GM20000 (cell line): ENCODE data around the gene CADPS.

ENCODE experiments used
- DNase-seq: peaks from one replicate; pipeline ENCODE4 v3.0.0; 2012; ENCODE audit warnings: low spot score
- TF ChIP-seq, protein P1 (sequence below): IDR thresholded peaks from 2 replicates; pipeline ENCODE4 v1.5.1; 2012; ENCODE audit warnings: mild to moderate bottlenecking, control low read depth; ENCODE audit errors: extremely low read depth, missing control alignments

Gene CADPS

DNA sequence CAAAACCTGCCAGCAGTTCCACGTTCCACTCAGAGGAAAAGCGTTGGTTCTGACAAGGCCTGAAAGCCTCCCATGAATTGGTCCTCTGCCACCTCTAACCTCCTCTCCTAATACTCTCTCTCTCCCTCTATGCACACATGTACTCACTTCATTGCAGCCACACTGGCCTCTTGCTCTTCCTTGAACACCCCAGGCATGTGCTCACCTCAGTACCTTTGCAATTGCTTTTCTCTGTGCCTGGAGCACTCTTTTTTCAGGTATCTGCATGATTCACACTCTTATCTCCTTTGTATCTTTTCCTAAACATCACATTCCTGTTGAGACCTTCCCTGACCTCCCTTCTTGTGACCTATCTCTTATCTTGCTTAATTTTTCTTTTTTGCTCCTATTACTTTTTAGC is 323.7 kb downstream of the CADPS start:
- TF ChIP-seq, protein P1, sequence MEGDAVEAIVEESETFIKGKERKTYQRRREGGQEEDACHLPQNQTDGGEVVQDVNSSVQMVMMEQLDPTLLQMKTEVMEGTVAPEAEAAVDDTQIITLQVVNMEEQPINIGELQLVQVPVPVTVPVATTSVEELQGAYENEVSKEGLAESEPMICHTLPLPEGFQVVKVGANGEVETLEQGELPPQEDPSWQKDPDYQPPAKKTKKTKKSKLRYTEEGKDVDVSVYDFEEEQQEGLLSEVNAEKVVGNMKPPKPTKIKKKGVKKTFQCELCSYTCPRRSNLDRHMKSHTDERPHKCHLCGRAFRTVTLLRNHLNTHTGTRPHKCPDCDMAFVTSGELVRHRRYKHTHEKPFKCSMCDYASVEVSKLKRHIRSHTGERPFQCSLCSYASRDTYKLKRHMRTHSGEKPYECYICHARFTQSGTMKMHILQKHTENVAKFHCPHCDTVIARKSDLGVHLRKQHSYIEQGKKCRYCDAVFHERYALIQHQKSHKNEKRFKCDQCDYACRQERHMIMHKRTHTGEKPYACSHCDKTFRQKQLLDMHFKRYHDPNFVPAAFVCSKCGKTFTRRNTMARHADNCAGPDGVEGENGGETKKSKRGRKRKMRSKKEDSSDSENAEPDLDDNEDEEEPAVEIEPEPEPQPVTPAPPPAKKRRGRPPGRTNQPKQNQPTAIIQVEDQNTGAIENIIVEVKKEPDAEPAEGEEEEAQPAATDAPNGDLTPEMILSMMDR, result no peak
- DNase-seq, result no peak

GRCh38 chr3:62550439-62550838 is 324.8 kb downstream of the CADPS start:
- TF ChIP-seq, protein P1, result no peak
- DNase-seq, result no peak

GRCh38 chr3:62548528-62549205 is 326.5 kb downstream of the CADPS start:
- TF ChIP-seq, protein P1, result no peak
- no peak for DNase-seq

- DNase-seq, result no peak
- TF ChIP-seq, protein P1, result no peak
Measured at GRCh38 chr3:62546266-62546665, 328.9 kb downstream of the CADPS start.

DNA sequence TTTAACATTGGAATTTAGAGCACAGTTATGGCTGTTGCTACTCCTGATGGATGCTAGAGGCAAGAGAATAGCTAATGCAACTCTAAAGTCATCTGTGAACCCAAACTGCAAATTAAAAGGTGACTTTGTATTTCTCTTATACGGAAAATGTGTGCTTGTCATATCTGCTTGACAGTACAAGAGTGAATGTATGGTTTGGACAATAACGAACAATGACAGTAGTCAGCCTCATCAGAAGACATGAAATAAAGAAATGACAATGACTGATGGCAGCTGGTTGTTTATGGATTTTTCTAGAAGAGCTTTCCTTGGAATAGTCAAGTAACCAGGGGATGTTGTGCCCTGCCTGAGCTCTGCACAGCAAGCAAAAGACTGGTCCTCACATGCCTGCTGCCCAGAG is 333.0 kb downstream of the CADPS start:
- no peak for DNase-seq
- TF ChIP-seq, protein P1, result no peak

DNA sequence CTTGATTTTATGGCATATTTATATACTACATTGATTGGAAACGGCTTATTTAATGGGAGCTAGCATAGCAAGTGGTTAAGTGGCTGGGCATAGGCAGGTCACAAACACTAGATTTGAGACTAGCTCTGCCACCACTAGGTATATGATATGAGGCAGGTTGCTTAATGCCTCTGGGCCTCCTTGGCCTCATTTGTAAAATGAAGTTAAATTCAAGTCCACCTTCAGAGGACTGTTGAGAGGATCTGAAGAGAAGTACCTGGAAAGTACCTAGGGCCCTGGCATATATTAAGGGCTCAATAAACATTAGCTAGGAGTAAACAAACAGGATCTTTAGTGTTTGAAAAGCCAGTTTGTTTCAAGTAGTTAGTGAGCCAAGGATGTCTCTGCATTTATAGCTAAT is 335.5 kb downstream of the CADPS start:
- TF ChIP-seq, protein P1, result no peak

GRCh38 chr3:62538691-62539356 is 336.4 kb downstream of the CADPS start:
- DNase-seq, result no peak
- TF ChIP-seq, protein P1, result no peak

More for the DNA sequence above, 335.5 kb downstream of the CADPS start:
- no peak for DNase-seq
